Hepatocyte (in vitro differentiated cells): ENCODE data around the gene SGTA. TPM values are rescaled to one million over a fixed set of nuclear protein-coding genes. Genes with fewer than 3 reads are reported as not detected.
A peak's percentile ranks its signal among the peaks of the same experiment; 100 is the strongest.

Experiments used
- DNase-seq: peaks from one replicate; pipeline ENCODE4 v3.0.0-alpha.2; 2016; ENCODE audit warnings: low spot score
- H2AFZ ChIP-seq: fragments of 200-600 bp; sonication (generic); 2 replicates; pipeline ENCODE4 v1.6.0; 2016; ENCODE audit warnings: antibody characterized with exemption, mild to moderate bottlenecking
- H3K27ac ChIP-seq: fragments of 200-600 bp; sonication (generic); 2 replicates; pipeline ENCODE4 v1.5.1; 2016; ENCODE audit warnings: mild to moderate bottlenecking
- H3K27me3 ChIP-seq: fragments of 200-600 bp; sonication (generic); 2 replicates; pipeline ENCODE4 v1.6.1; 2016
- H3K36me3 ChIP-seq: fragments of 200-600 bp; sonication (generic); replicated peaks from 2 replicates; pipeline ENCODE4 v1.5.1; 2016; ENCODE audit warnings: low read depth; ENCODE audit not compliant: insufficient read depth
- H3K4me1 ChIP-seq: fragments of 200-600 bp; sonication (generic); 2 replicates; pipeline ENCODE4 v1.5.1; 2016; ENCODE audit warnings: mild to moderate bottlenecking, moderate library complexity; ENCODE audit not compliant: insufficient read depth
- H3K4me2 ChIP-seq: fragments of 200-600 bp; sonication (generic); 2 replicates; pipeline ENCODE4 v1.6.0; 2016
- H3K4me3 ChIP-seq: fragments of 200-600 bp; sonication (generic); 2 replicates; pipeline ENCODE4 v1.5.1; 2016; ENCODE audit warnings: mild to moderate bottlenecking
- H3K79me2 ChIP-seq: fragments of 200-600 bp; sonication (generic); 2 replicates; pipeline ENCODE4 v1.6.0; 2017; ENCODE audit warnings: mild to moderate bottlenecking
- H3K9me2 ChIP-seq: fragments of 200-600 bp; sonication (generic); replicated peaks from 2 replicates; pipeline ENCODE4 v1.6.0; 2017; ENCODE audit warnings: mild to moderate bottlenecking; ENCODE audit not compliant: insufficient read depth
- H3K9me3 ChIP-seq: fragments of 200-600 bp; sonication (generic); 2 replicates; pipeline ENCODE4 v1.5.1; 2016; ENCODE audit warnings: low read depth, mild to moderate bottlenecking
- H4K20me1 ChIP-seq: fragments of 200-600 bp; sonication (generic); 2 replicates; pipeline ENCODE4 v1.6.0; 2016; ENCODE audit warnings: mild to moderate bottlenecking; ENCODE audit not compliant: insufficient read depth, poor library complexity, severe bottlenecking
- EZH2 ChIP-seq: fragments of 200-600 bp; sonication (generic); IDR thresholded peaks from 2 replicates; pipeline ENCODE4 v1.6.1; 2016; ENCODE audit warnings: antibody characterized with exemption, mild to moderate bottlenecking, borderline replicate concordance
- EZH2phosphoT487 ChIP-seq: fragments of 200-600 bp; sonication (generic); IDR thresholded peaks from one replicate; pipeline ENCODE4 v1.6.1; 2018; ENCODE audit warnings: antibody characterized with exemption, mild to moderate bottlenecking, low read depth, moderate library complexity; ENCODE audit not compliant: unreplicated experiment, severe bottlenecking
- WGBS: methylation state at CpG from one replicate; pipeline ENCODE4 v1.1.6; 2016; ENCODE audit warnings: low lambda C conversion rate; ENCODE audit errors: missing lambda C conversion rate; 5-methylcytosine and 5-hydroxymethylcytosine counted together
- polyA plus RNA-seq: library from polyadenylated mRNA; unstranded; fragments of >200 nt; fragmentation: Nextera tagmentation; extraction: Ambion mirVana; gene quantifications from 2 replicates; pipeline ENCODE4 v1.2.1, GENCODE V29; 2016
- total RNA-seq: library from RNA; depleted of rRNA; stranded (reverse); fragments of >200 nt; gene quantifications from 2 replicates; pipeline ENCODE4 v1.2.3, GENCODE V29; 2014
- TF ChIP-seq, protein P1 (sequence below): fragments of 200-600 bp; sonication (generic); IDR thresholded peaks from 2 replicates; pipeline ENCODE4 v1.5.1; 2016; ENCODE audit warnings: antibody characterized with exemption, mild to moderate bottlenecking; ENCODE audit not compliant: poor library complexity

Gene SGTA
- total and polyA plus RNA-seq, 2 experiments from 2014 or later = 37.4 to 62.8 TPM

DNA sequence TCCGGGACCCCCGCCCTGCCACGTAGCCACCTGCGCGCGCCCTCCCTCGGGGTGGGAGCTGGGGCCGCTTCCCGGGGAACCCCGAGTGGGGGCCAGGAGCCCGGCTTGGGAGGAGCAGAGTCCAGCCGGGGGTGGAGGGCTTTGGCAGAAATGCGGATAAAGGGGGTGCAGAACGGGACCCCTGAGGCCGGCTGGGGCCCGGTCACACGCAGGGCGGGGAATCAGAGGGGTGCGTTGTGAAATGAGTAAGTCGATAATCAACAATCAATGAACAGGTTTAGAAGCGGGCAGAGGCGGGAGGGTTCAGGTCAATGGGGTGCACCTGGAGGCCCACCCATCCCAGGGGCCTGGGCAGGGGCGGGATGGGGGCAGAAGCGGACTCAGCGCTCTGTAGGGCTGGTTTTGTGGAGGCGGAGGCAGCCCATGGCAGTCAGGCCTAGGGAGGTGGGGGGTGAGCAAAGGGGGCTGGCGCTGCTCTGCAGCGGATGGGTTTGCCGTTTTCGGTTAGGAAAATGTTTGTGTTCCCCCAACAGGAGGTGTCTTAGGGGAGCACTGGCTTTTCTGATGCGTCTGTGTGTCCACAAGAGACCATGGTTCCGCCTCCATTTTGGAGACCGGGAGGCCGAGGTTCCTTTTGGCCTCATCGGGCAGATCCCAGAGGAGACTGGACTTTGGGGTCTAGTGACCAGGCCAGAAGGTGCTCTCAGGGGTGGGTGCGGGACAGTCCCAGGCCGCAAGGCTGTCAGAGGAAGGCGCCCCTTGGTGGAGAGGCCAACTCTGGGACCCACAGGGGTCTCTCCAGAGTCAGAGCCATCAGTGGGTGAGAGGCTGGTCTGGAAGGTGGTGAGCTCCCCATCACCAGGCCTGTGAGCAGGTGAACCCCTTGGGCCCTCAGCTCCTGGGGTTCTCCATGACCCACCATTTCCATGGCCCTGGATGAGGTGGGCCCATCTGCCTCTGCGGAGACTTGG is 61.2 kb downstream of the SGTA start:
- H3K27me3 ChIP-seq = peaks cover 31% of the 10 kb centered on the region
- H3K27ac ChIP-seq = no peak overlapping the region
- H3K4me1 ChIP-seq = peaks cover 5% of the 10 kb centered on the region
- H3K4me2 ChIP-seq = peak overlapping the region; percentile 86
- no peaks in the 10 kb centered on the region for H3K79me2 ChIP-seq
- no peak for TF ChIP-seq EZH2phosphoT487
- peak; percentile 35 for TF ChIP-seq EZH2
- TF ChIP-seq, protein P1, sequence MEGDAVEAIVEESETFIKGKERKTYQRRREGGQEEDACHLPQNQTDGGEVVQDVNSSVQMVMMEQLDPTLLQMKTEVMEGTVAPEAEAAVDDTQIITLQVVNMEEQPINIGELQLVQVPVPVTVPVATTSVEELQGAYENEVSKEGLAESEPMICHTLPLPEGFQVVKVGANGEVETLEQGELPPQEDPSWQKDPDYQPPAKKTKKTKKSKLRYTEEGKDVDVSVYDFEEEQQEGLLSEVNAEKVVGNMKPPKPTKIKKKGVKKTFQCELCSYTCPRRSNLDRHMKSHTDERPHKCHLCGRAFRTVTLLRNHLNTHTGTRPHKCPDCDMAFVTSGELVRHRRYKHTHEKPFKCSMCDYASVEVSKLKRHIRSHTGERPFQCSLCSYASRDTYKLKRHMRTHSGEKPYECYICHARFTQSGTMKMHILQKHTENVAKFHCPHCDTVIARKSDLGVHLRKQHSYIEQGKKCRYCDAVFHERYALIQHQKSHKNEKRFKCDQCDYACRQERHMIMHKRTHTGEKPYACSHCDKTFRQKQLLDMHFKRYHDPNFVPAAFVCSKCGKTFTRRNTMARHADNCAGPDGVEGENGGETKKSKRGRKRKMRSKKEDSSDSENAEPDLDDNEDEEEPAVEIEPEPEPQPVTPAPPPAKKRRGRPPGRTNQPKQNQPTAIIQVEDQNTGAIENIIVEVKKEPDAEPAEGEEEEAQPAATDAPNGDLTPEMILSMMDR = no peak
- no peak for DNase-seq
- peak overlapping the region; percentile 52 for H2AFZ ChIP-seq
- H4K20me1 ChIP-seq = no peaks in the 10 kb centered on the region
- no peaks in the 10 kb centered on the region for H3K9me2 ChIP-seq
- H3K36me3 ChIP-seq = no peaks in the 10 kb centered on the region
- no peaks in the 10 kb centered on the region for H3K9me3 ChIP-seq
- 38% methylated on average over 26 of the region's 39 CpGs for WGBS
- H3K4me3 ChIP-seq = no peak overlapping the region

GRCh38 chr19:2720777-2721569 is 62.1 kb downstream of the SGTA start, which contains the start of gene DIRAS1:
Gene DIRAS1 (minus strand): TSS chr19:2721372. CDS start chr19:2717806, 3,566 bp downstream.
- H3K9me2 ChIP-seq = no peaks in the 10 kb centered on the region
- H3K79me2 ChIP-seq = no peaks in the 10 kb centered on the region
- DNase-seq = no peak
- no peaks in the 10 kb centered on the region for H4K20me1 ChIP-seq
- H3K4me1 ChIP-seq = peaks cover 5% of the 10 kb centered on the region
- H3K27ac ChIP-seq = no peak within 1 kb of the TSS
- no peak within 1 kb of the TSS for H3K4me3 ChIP-seq
- peaks cover 28% of the 10 kb centered on the region for H3K27me3 ChIP-seq
- H3K9me3 ChIP-seq = no peaks in the 10 kb centered on the region
- no peaks in the 10 kb centered on the region for H3K36me3 ChIP-seq
- TF ChIP-seq EZH2 (no peak), EZH2phosphoT487 (peak; percentile 9)
- WGBS = 5% methylated on average over 8 of the region's 100 CpGs
- peak within 1 kb of the TSS; percentile 52 for H2AFZ ChIP-seq
- H3K4me2 ChIP-seq = peak within 1 kb of the TSS; percentile 86

DNA sequence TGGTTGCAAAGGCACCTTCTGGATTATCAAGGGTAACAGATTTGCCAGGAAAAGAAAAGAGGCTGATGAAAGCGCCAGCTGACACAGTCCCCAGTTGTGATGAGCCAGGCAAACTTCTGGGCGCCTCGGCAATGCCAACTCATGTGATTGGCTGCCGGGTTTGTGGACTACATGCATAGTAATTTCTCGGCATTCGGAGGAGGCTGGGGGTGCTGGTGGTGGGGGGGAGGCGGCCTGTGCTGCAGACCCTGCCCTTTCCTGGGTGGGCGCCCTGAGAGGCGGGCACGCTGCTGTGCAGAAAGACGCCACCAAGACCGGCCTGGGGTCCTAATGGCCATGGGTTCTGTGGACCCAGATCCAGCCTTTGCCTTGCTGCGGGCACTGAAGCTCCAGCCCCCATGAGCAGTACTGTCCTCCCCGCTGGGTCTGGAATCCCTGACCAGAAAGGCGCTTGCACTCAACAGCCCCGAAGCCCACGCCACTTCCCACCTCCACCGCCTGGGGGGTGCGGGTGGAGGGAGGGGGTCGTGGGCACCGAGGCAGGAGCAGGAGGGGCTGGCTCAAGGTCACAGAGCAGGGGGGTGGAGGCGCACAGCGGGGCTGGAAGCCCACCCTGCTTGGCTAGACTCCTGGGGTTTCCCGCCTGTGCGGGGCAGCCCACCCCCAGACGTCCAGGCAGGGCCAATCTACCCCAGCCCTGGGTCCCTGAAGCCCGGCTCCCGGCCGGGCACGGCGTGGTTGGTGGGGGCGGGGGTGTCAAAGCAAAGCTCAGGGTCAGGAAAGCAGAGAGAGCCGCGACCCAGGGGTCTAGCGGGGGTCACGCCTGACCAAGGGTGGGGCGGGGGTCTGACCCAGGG is 62.9 kb downstream of the SGTA start:
- H3K4me2 ChIP-seq = peak overlapping the region; percentile 85
- no peaks in the 10 kb centered on the region for H3K79me2 ChIP-seq
- TF ChIP-seq, protein P1 = no peak
- peak; percentile 70 for TF ChIP-seq EZH2
- TF ChIP-seq EZH2phosphoT487 = peak; percentile 19
- peaks cover 28% of the 10 kb centered on the region for H3K27me3 ChIP-seq
- H3K9me3 ChIP-seq = no peaks in the 10 kb centered on the region
- H3K4me1 ChIP-seq = peaks cover 5% of the 10 kb centered on the region
- no peak for DNase-seq
- no peak overlapping the region for H2AFZ ChIP-seq
- 18% methylated on average over 28 of the region's 37 CpGs for WGBS
- H3K4me3 ChIP-seq = no peak overlapping the region
- no peaks in the 10 kb centered on the region for H3K36me3 ChIP-seq
- H3K9me2 ChIP-seq = no peaks in the 10 kb centered on the region
- no peaks in the 10 kb centered on the region for H4K20me1 ChIP-seq
- no peak overlapping the region for H3K27ac ChIP-seq
